H1 (cell line): ENCODE data around the gene RAET1G.

Source experiments
- BACH1 ChIP-seq: IDR thresholded peaks from 2 replicates; pipeline ENCODE4 v1.6.1; 2012; ENCODE audit warnings: low read length, improper control_type of control experiment
- EP300 ChIP-seq, 2 experiments: IDR thresholded peaks; 1 replicate in 1 of 2; 2 replicates in 1 of 2; pipeline ENCODE4 v1.6.1; 2011 to 2012; ENCODE audit warnings: low read depth in 2 of 2, low read length in 2 of 2, mild to moderate bottlenecking in 2 of 2, borderline replicate concordance in 1 of 2, inconsistent platforms in 1 of 2, moderate library complexity in 1 of 2
- EZH2 ChIP-seq: fragments of 200-600 bp; sonication (generic); IDR thresholded peaks from 2 replicates; pipeline ENCODE4 v1.7.1; 2012; ENCODE audit warnings: low read depth, mild to moderate bottlenecking, moderate library complexity, low read length, inconsistent platforms; ENCODE audit not compliant: severe bottlenecking
- FOSL1 ChIP-seq: IDR thresholded peaks from 2 replicates; pipeline ENCODE4 v1.6.1; 2011; ENCODE audit warnings: mild to moderate bottlenecking, low read depth, low read length, moderate library complexity; ENCODE audit not compliant: insufficient read depth
- POLR2A ChIP-seq, 2 experiments: IDR thresholded peaks; 1 replicate in 1 of 2; 2 replicates in 1 of 2; pipeline ENCODE4 v1.6.1; 2011; ENCODE audit warnings: low read depth in 2 of 2, low read length in 2 of 2, mild to moderate bottlenecking in 2 of 2; ENCODE audit errors: control extremely low read depth in 1 of 2
- RFX5 ChIP-seq: IDR thresholded peaks from 2 replicates; pipeline ENCODE4 v1.6.1; 2011; ENCODE audit warnings: low read depth, low read length, improper control_type of control experiment, borderline replicate concordance
- SIX5 ChIP-seq: IDR thresholded peaks from 2 replicates; pipeline ENCODE4 v1.6.1; 2011; ENCODE audit warnings: mild to moderate bottlenecking, low read depth, low read length
- TAF1 ChIP-seq: IDR thresholded peaks from 2 replicates; pipeline ENCODE4 v1.6.1; 2011; ENCODE audit warnings: mild to moderate bottlenecking, low read depth, low read length
- YY1 ChIP-seq: IDR thresholded peaks from 2 replicates; pipeline ENCODE4 v1.6.1; 2011; ENCODE audit warnings: low read depth, mild to moderate bottlenecking, low read length
- TF ChIP-seq, protein P1 (sequence below), 3 experiments: IDR thresholded peaks; 1 replicate in 2 of 3; 2 replicates in 1 of 3; pipeline versions ENCODE4 v1.5.1 to v1.6.1; 2011; ENCODE audit warnings: low read length in 3 of 3, mild to moderate bottlenecking in 3 of 3, inconsistent platforms in 2 of 3, low read depth in 1 of 3, moderate library complexity in 1 of 3; ENCODE audit not compliant: insufficient read depth in 1 of 3; ENCODE audit errors: control extremely low read depth in 1 of 3
- TF ChIP-seq, protein P2 (sequence below): IDR thresholded peaks from 2 replicates; pipeline ENCODE4 v1.6.1; 2011; ENCODE audit warnings: low read depth, mild to moderate bottlenecking, low read length; ENCODE audit not compliant: insufficient read depth
- TF ChIP-seq, protein P3 (sequence below): IDR thresholded peaks from 2 replicates; pipeline ENCODE4 v1.6.1; 2011; ENCODE audit warnings: low read length, improper control_type of control experiment
- TF ChIP-seq, protein P4 (sequence below): IDR thresholded peaks from 2 replicates; pipeline ENCODE4 v1.6.1; 2012; ENCODE audit warnings: low read length, inconsistent platforms

DNA sequence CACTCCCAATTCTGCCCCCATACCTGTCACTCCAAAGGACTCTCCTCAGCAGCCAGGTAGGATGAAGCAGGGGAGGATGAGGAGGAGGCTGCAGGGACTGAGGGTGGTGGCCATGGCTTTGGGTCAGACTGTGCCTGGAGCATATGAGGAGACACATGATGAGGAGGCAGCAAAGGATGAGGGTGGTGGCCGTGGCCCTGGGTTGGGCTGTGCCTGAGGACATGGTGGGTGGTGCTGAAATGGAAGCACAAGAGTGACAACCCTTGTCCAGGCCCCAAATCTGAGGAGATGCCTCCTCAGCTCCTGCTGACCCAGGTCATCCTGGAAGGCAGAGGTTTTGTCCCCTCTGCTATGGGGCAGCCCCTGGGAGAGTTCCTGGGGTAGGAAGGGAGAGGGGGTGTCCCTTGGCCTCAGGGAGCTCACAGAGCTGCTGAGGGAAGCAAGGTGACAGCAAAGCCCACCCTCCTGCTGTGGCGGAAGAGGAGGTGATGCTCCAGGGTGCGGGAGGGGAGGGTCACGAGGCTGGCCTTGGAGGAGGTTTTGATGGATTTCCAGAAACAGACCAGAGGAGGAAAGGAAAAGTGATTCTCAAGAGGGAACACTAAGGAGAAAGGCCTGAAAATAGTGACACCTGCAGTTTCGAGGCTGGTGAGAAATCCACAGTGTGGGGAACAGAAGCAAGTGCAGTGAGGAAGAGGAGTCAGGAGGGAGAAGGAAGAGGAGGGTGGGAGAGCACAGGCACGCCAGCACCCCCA lies 4.6 kb downstream of the RAET1G start:
- TF ChIP-seq, protein P1, sequence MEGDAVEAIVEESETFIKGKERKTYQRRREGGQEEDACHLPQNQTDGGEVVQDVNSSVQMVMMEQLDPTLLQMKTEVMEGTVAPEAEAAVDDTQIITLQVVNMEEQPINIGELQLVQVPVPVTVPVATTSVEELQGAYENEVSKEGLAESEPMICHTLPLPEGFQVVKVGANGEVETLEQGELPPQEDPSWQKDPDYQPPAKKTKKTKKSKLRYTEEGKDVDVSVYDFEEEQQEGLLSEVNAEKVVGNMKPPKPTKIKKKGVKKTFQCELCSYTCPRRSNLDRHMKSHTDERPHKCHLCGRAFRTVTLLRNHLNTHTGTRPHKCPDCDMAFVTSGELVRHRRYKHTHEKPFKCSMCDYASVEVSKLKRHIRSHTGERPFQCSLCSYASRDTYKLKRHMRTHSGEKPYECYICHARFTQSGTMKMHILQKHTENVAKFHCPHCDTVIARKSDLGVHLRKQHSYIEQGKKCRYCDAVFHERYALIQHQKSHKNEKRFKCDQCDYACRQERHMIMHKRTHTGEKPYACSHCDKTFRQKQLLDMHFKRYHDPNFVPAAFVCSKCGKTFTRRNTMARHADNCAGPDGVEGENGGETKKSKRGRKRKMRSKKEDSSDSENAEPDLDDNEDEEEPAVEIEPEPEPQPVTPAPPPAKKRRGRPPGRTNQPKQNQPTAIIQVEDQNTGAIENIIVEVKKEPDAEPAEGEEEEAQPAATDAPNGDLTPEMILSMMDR (IDR thresholded peaks at IDR 0.05; ENCODE audit: control extremely low read depth in 1 of 3, insufficient read depth in 1 of 3, low read depth in 1 of 3, low read length in 3 of 3): no peak
- TF ChIP-seq POLR2A (IDR thresholded peaks at IDR 0.05; ENCODE audit: control extremely low read depth in 1 of 2, low read depth in 2 of 2, low read length in 2 of 2): no peak
- no peak for TF ChIP-seq YY1
- TF ChIP-seq TAF1: no peak
- no peak for TF ChIP-seq RFX5
- TF ChIP-seq EZH2: no peak
- TF ChIP-seq, protein P2, sequence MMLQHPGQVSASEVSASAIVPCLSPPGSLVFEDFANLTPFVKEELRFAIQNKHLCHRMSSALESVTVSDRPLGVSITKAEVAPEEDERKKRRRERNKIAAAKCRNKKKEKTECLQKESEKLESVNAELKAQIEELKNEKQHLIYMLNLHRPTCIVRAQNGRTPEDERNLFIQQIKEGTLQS: no peak
- TF ChIP-seq FOSL1: no peak
- no peak for TF ChIP-seq EP300 (IDR thresholded peaks at IDR 0.05; ENCODE audit: borderline replicate concordance in 1 of 2, low read depth in 2 of 2, low read length in 2 of 2)
- TF ChIP-seq, protein P3, sequence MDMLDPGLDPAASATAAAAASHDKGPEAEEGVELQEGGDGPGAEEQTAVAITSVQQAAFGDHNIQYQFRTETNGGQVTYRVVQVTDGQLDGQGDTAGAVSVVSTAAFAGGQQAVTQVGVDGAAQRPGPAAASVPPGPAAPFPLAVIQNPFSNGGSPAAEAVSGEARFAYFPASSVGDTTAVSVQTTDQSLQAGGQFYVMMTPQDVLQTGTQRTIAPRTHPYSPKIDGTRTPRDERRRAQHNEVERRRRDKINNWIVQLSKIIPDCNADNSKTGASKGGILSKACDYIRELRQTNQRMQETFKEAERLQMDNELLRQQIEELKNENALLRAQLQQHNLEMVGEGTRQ: no peak
- TF ChIP-seq, protein P4, sequence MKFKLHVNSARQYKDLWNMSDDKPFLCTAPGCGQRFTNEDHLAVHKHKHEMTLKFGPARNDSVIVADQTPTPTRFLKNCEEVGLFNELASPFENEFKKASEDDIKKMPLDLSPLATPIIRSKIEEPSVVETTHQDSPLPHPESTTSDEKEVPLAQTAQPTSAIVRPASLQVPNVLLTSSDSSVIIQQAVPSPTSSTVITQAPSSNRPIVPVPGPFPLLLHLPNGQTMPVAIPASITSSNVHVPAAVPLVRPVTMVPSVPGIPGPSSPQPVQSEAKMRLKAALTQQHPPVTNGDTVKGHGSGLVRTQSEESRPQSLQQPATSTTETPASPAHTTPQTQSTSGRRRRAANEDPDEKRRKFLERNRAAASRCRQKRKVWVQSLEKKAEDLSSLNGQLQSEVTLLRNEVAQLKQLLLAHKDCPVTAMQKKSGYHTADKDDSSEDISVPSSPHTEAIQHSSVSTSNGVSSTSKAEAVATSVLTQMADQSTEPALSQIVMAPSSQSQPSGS: no peak
- TF ChIP-seq BACH1: no peak
- no peak for TF ChIP-seq SIX5
